DND-41 (cell line): ENCODE results near the gene RGS8.

Source experiments
- CTCF ChIP-seq: IDR thresholded peaks from 2 replicates; pipeline ENCODE4 v1.5.1; 2012; ENCODE audit warnings: borderline replicate concordance, low read length, moderate library complexity, mild to moderate bottlenecking; ENCODE audit not compliant: poor library complexity, severe bottlenecking; ENCODE audit errors: extremely low read depth
- EZH2 ChIP-seq: IDR thresholded peaks from 3 replicates; pipeline ENCODE4 v1.6.1; 2012; ENCODE audit warnings: borderline replicate concordance, low read depth, mild to moderate bottlenecking, moderate library complexity, low read length, inconsistent platforms; ENCODE audit not compliant: severe bottlenecking

GRCh38 chr1:182662956-182663355 lies 21.4 kb downstream of the RGS8 start:
- TF ChIP-seq CTCF (no peak), EZH2 (no peak)
